HG03575 (cell line): ENCODE measurements around the gene PYHIN1.

Experiments used
- ATAC-seq: cut with Tn5 transposase; IDR thresholded peaks from one replicate; pipeline ENCODE4 v1.9.1; 2021; ENCODE audit not compliant: unreplicated experiment, insufficient number of reproducible peaks, low FRiP score; ENCODE audit errors: extremely low read depth

Gene PYHIN1

DNA sequence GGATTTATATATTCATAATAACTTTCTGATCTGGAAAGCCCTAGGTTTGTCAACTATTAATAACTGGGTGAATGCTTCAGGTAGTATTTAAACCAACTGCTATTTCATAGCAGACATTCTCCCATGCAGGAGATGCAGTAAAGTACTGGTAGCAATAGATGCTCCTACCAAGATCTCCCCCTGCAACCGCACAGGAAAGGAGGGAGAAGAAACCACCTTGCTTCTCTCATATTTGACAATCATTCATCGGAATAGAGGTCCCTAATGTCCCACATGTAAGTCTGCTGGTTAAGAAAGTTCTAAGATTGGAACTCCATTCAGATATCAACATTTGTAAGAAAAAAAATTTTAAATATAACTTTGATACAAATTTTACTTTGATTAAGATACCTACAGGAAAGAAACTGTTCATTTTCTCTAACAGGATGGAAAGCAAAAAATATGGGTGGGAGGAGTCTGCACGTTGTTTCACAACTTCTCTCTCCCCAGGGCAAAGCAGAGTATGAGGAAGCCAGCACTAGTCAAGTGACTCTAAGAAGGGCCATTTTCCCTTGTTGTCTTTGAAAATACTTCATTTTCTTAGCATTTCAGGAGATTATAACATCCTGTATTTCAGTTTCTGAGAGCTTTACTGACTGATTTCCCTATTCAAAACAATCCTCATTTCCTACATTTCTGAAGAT is at the start of gene PYHIN1:
Gene PYHIN1, plus strand, starts transcription at position 498 of the 683 bp plus-strand sequence. CDS start 5,359 bp downstream, outside the sequence.
- no peak for ATAC-seq

DNA sequence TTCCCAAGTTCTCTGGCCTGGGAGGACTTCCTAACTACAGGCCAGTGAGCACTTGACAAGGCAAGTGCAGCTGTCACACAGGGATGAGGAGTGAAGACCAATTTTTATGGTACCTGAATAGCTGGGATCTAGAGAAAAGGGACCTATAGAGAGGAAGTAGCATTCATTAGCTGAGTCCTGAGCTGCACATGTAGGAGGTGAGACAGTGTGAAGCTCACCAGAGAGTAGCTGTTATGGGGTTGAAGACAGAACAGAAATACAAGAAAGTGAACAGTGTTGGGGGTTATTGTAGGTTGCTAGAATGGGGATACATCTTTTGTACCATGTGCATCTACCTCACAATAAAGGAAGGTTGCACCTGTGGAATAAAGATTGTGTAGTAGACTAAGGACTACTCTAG is 37.7 kb upstream of the PYHIN1 start:
- no peak for ATAC-seq

DNA sequence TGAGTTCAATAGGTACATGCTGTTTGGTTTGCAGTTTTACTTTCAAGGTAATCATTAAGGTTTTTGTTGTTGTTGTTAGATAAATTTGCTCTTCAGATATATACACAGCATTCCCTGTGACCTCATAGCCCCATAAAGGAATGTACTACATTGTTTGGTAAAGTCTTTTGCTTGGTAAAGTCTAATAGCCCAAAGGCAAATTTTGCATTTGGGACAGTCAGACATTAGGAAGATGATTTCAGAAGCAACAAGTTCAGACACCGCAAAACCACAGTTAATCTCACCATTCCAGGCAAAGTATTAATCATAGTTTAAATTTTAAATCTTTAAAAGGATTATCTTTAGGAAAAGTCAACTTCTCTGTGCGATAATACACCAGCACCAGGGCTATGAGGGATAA is 32.6 kb upstream of the PYHIN1 start:
- ATAC-seq, result no peak

DNA sequence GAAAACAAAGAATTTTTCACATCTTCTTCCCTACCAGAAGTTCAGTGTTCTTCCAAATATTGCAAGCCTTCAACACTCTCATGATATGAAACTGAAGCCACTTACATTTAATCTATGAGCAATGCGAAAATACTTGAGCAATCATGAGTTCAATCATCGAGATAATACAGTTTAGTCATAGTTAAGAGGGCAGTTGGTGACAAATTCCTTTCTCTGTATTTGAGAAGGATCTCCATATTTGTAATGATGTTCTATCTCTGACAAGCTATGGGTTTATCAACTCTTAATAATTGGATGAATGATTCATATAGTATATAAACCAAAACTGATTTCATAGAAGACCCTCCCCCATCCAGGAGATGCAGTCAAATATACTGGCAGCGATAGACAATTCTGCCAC is 29.7 kb upstream of the PYHIN1 start:
- ATAC-seq, result no peak

DNA sequence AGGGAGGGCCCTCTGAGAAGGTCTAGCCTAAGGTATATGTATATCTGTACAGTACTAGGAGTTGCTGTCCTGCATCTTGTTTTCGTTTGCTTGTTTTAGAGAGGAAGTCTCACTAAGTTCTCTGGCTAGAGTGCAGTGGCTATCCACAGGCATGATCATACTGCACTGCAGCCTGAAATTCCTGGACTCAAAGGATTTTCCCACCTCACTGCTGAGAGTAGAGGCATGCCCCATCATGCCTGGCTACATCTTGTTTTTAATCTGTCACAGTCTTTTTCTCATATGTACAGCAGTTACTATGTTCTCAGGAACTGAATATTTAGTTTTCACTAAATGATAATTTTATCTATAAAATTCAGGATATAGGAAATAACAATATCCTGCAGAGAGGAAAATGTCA is 15.3 kb upstream of the PYHIN1 start:
- ATAC-seq, result no peak

DNA sequence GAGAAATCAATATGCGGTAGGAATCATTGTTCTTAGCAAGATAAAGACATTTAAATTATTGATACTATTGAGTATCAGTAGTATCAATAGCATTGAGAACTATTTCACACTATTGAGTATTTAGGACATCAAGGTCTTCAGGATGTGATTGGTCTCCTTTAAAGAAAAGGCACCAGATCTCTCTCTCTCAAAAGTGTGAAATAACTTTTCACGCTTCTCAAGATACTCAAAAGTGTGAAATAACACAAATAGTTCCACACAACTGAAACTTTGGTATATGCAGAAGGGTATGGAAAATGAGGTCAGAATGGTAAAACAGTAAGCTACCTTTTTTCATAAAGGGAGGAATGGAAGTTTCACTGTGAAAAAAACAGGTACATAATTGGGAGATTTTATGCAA is 6.7 kb upstream of the PYHIN1 start:
- ATAC-seq, result no peak

DNA sequence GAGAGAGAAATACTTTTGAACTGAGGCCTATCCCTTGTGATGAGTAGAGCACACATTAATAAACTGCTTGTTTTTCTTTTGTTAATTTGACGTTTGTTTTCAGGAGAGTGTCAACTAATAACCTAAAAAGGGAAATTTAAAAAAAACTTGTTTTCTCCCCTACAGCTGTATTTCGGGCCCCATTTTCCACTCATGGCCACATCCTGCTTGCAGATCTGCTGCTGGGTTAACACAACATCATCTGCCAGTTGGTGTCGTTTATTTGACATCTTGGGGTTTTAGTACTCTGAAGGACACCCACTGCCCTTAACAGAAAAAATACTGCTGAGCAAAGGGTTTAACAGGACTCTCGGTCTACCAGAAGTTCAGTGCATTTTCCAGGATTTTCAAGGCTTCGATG is 848 bp upstream of the PYHIN1 start:
- no peak for ATAC-seq

DNA sequence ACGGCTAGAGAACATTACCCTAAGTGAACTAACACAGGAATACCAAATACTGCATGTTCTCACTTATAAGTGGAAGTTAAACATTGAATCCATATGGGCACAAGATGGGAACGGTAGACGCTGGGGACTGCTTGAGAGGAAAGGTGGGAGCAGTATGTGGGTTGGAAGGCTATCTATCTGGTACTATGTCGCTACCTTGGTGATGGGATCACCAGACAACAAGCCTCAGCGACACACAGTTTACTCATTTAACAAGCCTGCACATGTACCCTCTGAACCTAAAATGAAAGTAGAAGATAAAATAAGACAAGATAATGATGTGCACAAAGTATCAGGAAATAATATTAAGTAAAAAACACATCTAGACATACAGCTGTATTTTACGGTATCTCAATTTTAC is 819 bp downstream of the PYHIN1 start:
- no peak for ATAC-seq

DNA sequence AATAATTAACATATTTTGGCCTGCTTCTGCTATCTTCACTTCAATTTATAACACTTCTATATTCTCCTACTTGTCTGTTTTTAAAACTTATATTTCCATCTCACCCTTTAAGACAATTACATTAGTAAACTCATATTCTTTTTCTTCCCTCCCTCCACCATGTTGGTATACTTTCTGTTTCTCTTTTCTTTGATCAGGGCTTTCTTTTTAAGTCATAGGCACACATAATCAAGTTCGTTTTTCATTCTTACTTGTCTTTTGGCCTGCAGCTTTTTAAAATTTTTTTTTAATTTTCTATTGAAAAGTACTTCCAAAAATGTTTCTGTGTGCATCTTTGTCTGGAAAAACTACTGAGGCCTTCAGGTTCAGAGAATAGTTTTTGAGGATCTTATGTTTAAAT is 2.3 kb downstream of the PYHIN1 start:
- no peak for ATAC-seq

DNA sequence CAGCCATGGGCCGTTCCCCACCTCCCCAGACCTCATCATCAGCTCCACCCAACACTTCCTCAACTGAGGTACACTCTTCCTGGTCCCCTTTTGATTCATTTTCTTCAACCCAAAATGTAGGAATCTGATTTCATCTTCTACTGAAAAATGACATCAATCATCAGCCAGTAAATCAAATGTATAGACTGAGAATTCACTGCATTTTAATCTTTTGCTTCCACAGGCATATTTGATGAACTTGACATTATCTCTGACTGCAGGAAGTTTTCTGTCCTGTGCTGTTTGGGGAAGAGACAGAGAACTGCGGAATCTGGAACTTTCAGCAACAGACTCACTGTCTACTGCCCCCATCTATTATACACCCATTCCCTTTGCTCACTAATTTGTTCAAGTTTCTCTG is 7.8 kb downstream of the PYHIN1 start:
- ATAC-seq, result no peak

DNA sequence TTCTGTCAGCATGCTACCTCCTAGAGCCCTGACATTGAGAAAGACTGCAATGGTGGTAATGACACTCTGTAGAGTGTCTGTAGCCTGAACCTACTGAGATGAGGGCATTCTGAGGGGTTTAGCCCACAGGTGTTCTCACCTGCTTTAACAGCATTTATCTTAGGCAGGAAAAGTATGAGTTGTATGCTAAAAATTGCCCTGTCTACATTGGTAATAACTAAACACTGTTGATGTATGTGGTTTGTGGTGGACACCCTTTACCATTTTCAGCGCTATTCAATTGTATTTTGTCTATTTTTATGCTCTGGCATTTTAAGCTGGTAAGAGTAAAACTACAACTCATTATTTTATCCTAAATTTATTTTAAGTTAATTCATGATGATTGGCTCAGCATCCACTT is 10.0 kb downstream of the PYHIN1 start:
- no peak for ATAC-seq

DNA sequence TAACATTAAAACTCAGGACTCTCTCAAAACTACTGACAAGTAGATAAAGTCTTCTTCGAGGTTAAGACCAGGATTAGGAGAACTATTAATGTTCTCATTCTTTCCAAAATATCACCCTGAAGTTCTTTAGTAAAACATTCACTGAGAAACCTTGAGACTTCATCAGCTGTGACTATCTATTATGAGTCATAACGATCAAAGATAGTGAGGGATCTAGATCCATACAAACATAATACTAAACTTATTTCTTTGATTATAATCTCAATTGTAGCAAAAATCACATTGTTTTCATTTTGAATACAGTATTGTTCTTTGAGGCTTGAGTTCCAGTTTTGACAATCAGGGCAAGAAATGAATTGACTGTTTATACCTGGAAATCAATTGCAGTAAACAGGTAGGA is 11.1 kb downstream of the PYHIN1 start:
- ATAC-seq, result no peak

DNA sequence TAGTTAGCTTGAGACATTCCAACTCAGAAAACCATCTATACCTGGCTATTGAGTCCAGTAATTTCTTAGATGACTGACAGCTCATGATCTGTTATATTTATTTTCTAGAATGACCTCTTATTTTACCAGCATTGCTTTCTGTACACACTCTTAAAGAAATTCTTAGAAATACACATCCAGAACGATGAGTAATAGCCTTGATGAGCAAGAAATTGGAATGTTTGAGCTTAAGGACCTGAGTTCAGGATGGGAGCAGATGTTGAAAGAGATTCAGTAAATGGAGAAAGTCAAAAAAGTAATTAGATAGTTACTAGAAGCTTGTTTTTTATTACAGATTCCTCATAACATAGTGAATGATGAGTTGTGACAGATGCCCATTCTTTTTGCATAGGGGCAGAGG is 11.7 kb downstream of the PYHIN1 start:
- ATAC-seq, result no peak

DNA sequence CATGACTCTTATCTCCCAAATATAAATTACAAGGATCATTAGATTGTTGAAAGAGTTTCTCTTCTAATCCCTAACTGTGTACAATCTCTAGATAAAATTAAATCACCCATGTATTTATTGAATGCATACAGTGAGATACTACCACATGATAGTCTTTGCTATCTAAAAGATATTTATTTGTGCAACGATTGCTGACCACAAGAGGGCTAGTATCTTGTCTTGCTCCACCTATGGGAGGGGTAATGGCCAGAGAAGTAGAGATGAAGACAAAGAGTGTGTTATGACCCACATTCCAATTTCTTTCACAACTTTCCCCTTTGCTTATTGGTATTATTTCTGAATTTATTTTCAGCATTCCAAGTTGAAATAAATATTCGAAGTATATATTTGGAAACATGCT is 13.7 kb downstream of the PYHIN1 start:
- no peak for ATAC-seq

DNA sequence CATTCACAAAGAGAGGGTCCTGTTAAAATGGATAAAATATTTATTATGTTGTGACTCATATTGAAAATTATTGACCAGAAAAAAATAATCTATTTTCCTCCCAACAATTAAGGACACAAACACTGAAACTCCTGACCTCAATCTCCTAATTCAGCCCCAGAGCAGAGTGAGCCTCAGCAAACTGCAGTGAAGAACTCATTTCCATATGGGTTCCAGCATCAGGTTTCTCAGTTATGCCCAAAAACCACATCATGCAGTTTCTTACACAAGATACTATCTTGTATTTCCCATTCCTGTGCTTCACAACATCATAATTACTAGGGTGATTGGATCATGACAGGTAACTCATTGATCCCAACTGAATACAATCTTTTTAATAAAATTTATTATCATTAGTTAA is 15.4 kb downstream of the PYHIN1 start:
- no peak for ATAC-seq

DNA sequence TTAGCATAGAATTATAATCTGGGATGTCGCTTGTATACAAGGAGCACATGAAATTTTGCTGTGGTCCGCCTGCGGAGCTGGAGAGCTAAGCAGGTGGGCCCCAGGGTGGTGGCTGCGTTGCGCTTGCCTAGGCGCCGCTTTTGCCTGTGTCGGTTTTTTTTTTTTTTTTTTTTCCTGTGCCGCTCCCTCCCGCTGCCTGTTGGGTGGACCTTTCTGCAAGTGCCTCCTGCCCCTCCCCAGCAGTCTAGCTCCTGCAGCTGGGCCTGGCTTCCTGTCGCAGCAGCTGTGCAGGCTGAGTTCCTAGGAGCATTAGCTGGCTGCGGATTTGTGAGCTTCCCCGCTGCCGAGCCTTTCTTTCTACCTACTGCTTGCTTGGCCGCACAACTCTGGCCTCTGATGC is 20.6 kb downstream of the PYHIN1 start:
- no peak for ATAC-seq

DNA sequence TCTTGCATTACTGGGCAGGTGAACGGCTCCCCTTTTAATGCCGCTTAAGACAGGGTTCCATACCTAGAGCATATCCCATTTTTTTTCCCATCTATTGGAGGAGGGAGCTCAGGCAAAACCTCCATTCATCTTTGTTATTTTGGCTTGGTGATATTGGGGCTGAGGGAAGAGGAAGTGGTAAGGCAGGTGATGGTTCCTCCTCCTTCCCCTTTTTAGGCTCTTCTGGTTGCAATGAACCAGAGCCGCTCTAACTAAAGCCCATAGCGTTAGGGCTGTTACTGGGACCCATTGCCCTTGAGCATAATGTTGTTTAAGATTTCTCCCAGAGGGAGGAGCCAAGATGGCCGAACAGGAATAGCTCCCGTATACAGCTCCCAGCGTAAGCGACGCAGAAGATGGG is 21.1 kb downstream of the PYHIN1 start:
- no peak for ATAC-seq

DNA sequence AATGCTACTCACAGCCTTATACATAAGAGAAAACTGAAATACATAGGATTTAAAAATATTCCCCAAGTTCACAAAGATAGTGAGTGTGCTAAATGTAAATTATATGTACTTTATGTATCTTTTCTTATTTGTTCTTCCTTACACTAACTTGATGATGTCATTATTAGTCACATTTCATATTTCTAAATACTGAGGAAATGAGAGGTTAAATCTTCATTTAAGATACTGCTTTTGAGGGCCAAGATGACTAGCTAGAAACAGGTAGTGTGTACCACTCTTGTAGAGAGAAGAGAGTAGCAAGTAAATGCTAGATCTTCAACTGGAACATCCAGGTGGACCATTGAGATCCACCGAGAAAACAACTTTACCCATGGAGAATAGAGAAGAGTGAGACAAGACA is 29.8 kb downstream of the PYHIN1 start:
- ATAC-seq, result no peak

DNA sequence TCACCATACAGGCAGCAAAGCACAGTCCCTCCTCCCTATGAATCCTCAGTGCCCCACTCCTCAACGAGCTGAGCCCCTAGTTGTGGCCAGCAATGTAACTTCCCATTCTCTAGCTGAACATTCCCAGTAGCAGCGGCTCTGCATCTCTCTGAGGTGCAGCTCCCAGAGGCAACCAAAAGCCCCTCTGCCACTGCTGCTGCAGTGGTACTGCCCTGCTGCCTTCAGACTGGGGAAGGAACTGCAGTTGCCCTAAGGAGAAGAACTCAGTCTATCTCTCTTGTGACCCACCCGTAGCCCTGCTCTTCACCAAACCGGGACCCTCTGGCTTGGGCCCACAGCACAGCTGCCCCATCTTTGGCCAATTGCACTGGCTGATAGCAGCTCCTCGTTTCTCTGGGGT is 31.6 kb downstream of the PYHIN1 start:
- no peak for ATAC-seq

DNA sequence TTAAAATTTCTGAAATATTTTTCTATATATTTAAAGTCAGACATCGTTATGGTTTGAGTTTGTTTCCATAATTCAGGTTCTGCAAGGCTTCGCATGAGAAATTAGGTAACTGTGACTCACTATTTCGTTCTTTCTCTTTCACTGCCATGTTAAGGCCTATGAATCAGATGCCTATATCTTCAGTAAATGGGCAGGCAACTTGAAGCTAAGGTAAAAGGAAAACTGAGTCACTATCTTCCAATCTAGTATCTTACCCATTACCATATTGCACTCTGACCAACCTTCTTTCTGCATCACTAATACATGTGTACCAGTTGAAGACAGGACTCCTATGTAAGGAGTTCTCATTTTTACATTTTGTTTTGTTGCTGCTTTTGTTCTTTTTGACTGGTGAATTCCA is 37.8 kb downstream of the PYHIN1 start:
- no peak for ATAC-seq

DNA sequence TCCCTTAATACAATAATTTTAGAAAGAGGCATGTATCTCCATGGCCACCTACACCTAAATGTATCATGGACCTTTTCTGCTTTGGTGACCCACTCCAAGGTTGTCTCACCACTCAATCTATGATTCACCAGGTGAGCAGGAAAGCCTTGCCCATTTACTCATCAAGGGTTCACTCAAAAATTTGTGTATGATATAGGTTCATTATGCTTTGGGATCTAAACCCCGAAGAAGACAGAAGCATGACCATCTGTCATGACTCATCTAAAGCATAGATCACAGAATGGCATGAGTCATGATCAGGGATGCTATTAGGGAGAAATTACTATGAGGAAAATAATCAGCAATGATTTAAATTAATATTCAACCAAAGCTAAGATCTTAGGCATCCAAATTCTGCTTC is 38.5 kb downstream of the PYHIN1 start:
- no peak for ATAC-seq
